ENCODE results near the gene EIF3K. TPM values are rescaled to one million over a fixed set of nuclear protein-coding genes. Genes with fewer than 3 reads are reported as not detected.
"Not testable (repeated sequence)": the region's sequence is repeated elsewhere in the genome, so short reads cannot be mapped to it uniquely, and the experiment has no call there.

EIF3K gene
- polyA plus RNA-seq, 3 donors, result 314 to 356 (median 326) TPM

- no peak for DNase-seq (ENCODE audit: extremely low read depth in 1 of 11, low read depth in 9 of 11, low spot score in 4 of 11)
These were observed 19.3 kb upstream of the EIF3K start for GRCh38 chr19:38599722-38600121.

- DNase-seq (ENCODE audit: extremely low read depth in 1 of 11, low read depth in 9 of 11, low spot score in 4 of 11), result not testable (repeated sequence)
These were observed 16.1 kb upstream of the EIF3K start for GRCh38 chr19:38602856-38603255.

- no peak for DNase-seq (ENCODE audit: extremely low read depth in 1 of 11, low read depth in 9 of 11, low spot score in 4 of 11)
These were observed 12.9 kb upstream of the EIF3K start for GRCh38 chr19:38606131-38606530.

- DNase-seq (ENCODE audit: extremely low read depth in 1 of 11, low read depth in 9 of 11, low spot score in 4 of 11), result no peak
These were observed 4.7 kb upstream of the EIF3K start for GRCh38 chr19:38614289-38614688.

- DNase-seq (ENCODE audit: extremely low read depth in 1 of 11, low read depth in 9 of 11, low spot score in 4 of 11), result no peak
These were observed 3.9 kb upstream of the EIF3K start for GRCh38 chr19:38615007-38615581.

- DNase-seq (ENCODE audit: extremely low read depth in 1 of 11, low read depth in 9 of 11, low spot score in 4 of 11), result no peak
These were observed 2.7 kb upstream of the EIF3K start for GRCh38 chr19:38616265-38616664.

GRCh38 chr19:38617283-38617763 is 1.7 kb upstream of the EIF3K start:
- DNase-seq (ENCODE audit: extremely low read depth in 1 of 11, low read depth in 9 of 11, low spot score in 4 of 11), result no peak

GRCh38 chr19:38617764-38618589 is 1.0 kb upstream of the EIF3K start, which contains the start of gene MAP4K1:
Gene MAP4K1, minus strand, starts transcription at chr19:38617953. Its CDS starts 58 bp downstream, at chr19:38617895.
- DNase-seq (ENCODE audit: extremely low read depth in 1 of 11, low read depth in 9 of 11, low spot score in 4 of 11), result peak in 1 of 11 donors; percentile 5

GRCh38 chr19:38619361-38620174 is 580 bp downstream of the EIF3K start:
- no peak for DNase-seq (ENCODE audit: extremely low read depth in 1 of 11, low read depth in 9 of 11, low spot score in 4 of 11)

GRCh38 chr19:38624822-38625221 is 5.8 kb downstream of the EIF3K start:
- no peak for DNase-seq (ENCODE audit: extremely low read depth in 1 of 11, low read depth in 9 of 11, low spot score in 4 of 11)

GRCh38 chr19:38626401-38626800 is 7.4 kb downstream of the EIF3K start:
- no peak for DNase-seq (ENCODE audit: extremely low read depth in 1 of 11, low read depth in 9 of 11, low spot score in 4 of 11)

- no peak for DNase-seq (ENCODE audit: extremely low read depth in 1 of 11, low read depth in 9 of 11, low spot score in 4 of 11)
These were observed 10.6 kb downstream of the EIF3K start for GRCh38 chr19:38629568-38629967.

- DNase-seq (ENCODE audit: extremely low read depth in 1 of 11, low read depth in 9 of 11, low spot score in 4 of 11), result not testable (repeated sequence)
These were observed 12.3 kb downstream of the EIF3K start for GRCh38 chr19:38631301-38631700.

GRCh38 chr19:38631811-38632475 is 13.0 kb downstream of the EIF3K start:
- not testable (repeated sequence) for DNase-seq (ENCODE audit: extremely low read depth in 1 of 11, low read depth in 9 of 11, low spot score in 4 of 11)

- DNase-seq (ENCODE audit: extremely low read depth in 1 of 11, low read depth in 9 of 11, low spot score in 4 of 11), result no peak
These were observed 13.7 kb downstream of the EIF3K start for GRCh38 chr19:38632476-38633213.

- no peak for DNase-seq (ENCODE audit: extremely low read depth in 1 of 11, low read depth in 9 of 11, low spot score in 4 of 11)
These were observed 15.9 kb downstream of the EIF3K start for GRCh38 chr19:38634757-38635482.

- DNase-seq (ENCODE audit: extremely low read depth in 1 of 11, low read depth in 9 of 11, low spot score in 4 of 11), result no peak
These were observed 16.8 kb downstream of the EIF3K start for GRCh38 chr19:38635483-38636399.

All from renal cortex interstitium (tissue), 11 donors.